Astrocyte (in vitro differentiated cells and primary cell): ENCODE results near the gene COL2A1. TPM values are rescaled to one million over a fixed set of nuclear protein-coding genes. Genes with fewer than 3 reads are reported as not detected.

Experiments
- DNase-seq: peaks from one replicate; pipeline ENCODE4 v3.0.0-alpha.2; 2010; ENCODE audit warnings: low read depth
- FAIRE-seq: peaks from 2 replicates; lab custom pipeline; 2011; peaks lifted over from hg19 to GRCh38; lab: Jason Lieb, UNC
- H2AFZ ChIP-seq: 2 replicates; pipeline ENCODE4 v1.6.0; 2012; ENCODE audit warnings: low read depth, low read length, inconsistent platforms
- H3K27ac ChIP-seq: 2 replicates; pipeline ENCODE4 v1.5.1; 2011; ENCODE audit warnings: low read depth, low read length, inconsistent platforms
- H3K27me3 ChIP-seq: 2 replicates; pipeline ENCODE4 v1.6.0; 2011; ENCODE audit warnings: low read length, inconsistent platforms; ENCODE audit not compliant: insufficient read depth
- H3K36me3 ChIP-seq: 2 replicates; pipeline ENCODE4 v1.5.1; 2011; ENCODE audit warnings: low read length, inconsistent platforms; ENCODE audit not compliant: insufficient read depth
- H3K4me1 ChIP-seq: 2 replicates; pipeline ENCODE4 v1.5.1; 2011; ENCODE audit warnings: low read length, inconsistent platforms; ENCODE audit not compliant: insufficient read depth
- H3K4me2 ChIP-seq: 2 replicates; pipeline ENCODE4 v1.6.0; 2012; ENCODE audit warnings: low read length, inconsistent platforms
- H3K4me3 ChIP-seq: 2 replicates; pipeline ENCODE4 v1.5.1; 2011; ENCODE audit warnings: low read depth, mild to moderate bottlenecking, low read length, inconsistent platforms; ENCODE audit not compliant: insufficient read depth
- H3K79me2 ChIP-seq: 2 replicates; pipeline ENCODE4 v1.6.0; 2012; ENCODE audit warnings: mild to moderate bottlenecking, low read length, inconsistent platforms; ENCODE audit not compliant: insufficient read depth
- H3K9ac ChIP-seq: 2 replicates; pipeline ENCODE4 v1.6.0; 2012; ENCODE audit warnings: mild to moderate bottlenecking, low read length, inconsistent platforms
- H3K9me3 ChIP-seq: 2 replicates; pipeline ENCODE4 v1.5.1; 2012; ENCODE audit warnings: low read depth, mild to moderate bottlenecking, low read length, inconsistent platforms; ENCODE audit not compliant: insufficient read depth
- H4K20me1 ChIP-seq: 2 replicates; pipeline ENCODE4 v1.6.0; 2012; ENCODE audit warnings: low read length, inconsistent platforms; ENCODE audit not compliant: insufficient read depth
- H3K27ac Mint-ChIP-seq: one replicate; pipeline ENCODE4 v1.8.0; 2021; ENCODE audit warnings: mild to moderate bottlenecking, mixed read lengths; ENCODE audit not compliant: unreplicated experiment
- H3K27me3 Mint-ChIP-seq: one replicate; pipeline ENCODE4 v1.8.0; 2021; ENCODE audit warnings: low read depth, mixed read lengths; ENCODE audit not compliant: unreplicated experiment
- H3K36me3 Mint-ChIP-seq: one replicate; pipeline ENCODE4 v1.8.0; 2021; ENCODE audit warnings: low read depth, mixed read lengths; ENCODE audit not compliant: unreplicated experiment
- H3K4me1 Mint-ChIP-seq: one replicate; pipeline ENCODE4 v1.8.0; 2021; ENCODE audit warnings: low read depth, mixed read lengths; ENCODE audit not compliant: unreplicated experiment
- H3K4me3 Mint-ChIP-seq: one replicate; pipeline ENCODE4 v1.8.0; 2021; ENCODE audit warnings: mild to moderate bottlenecking, moderate library complexity, mixed read lengths; ENCODE audit not compliant: unreplicated experiment
- H3K9me3 Mint-ChIP-seq: one replicate; pipeline ENCODE4 v1.8.0; 2021; ENCODE audit warnings: mild to moderate bottlenecking, mixed read lengths; ENCODE audit not compliant: unreplicated experiment
- EZH2 ChIP-seq: IDR thresholded peaks from 2 replicates; pipeline ENCODE4 v1.6.1; 2012; ENCODE audit warnings: mild to moderate bottlenecking, low read length, inconsistent platforms; ENCODE audit not compliant: insufficient read depth
- total RNA-seq: library from RNA; stranded (reverse); gene quantifications from 2 replicates; pipeline ENCODE4 v1.2.1, GENCODE V29; 2021
- TF ChIP-seq, protein P1 (sequence below): IDR thresholded peaks from 2 replicates; pipeline ENCODE4 v1.5.1; 2011; ENCODE audit warnings: low read depth, mild to moderate bottlenecking, inconsistent platforms, low read length, moderate library complexity; ENCODE audit not compliant: insufficient read depth

The COL2A1 gene
- total RNA-seq, 1 donor from 2014 or later: 20.3 TPM

DNA sequence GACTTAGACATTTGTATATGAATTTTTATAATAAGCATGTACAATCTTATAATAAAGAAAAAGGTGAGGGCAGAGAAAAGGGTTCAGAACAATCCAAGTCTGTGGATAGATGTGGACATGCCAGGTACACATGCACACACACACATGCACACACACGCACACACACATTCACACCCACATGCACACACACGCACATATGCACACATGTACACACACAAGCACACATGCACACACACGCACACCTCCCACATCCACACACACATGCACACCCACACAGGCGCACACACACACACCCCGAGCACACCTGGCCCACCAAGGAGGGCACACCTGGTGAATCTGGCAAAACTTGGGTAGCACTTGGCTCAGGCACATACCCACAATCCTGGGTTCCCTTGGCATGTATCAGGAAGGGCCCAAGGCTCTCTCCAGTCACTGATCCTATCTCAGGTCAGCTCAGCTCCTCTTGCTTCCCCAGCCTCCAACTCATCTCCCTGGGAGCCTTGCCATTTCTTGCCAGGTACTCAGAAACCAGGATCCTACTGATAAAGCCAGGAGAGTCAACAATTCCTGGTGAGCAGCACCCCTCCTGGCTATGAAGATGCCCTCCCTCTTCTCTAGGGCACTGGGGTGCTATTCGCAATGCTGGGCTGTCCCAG, 59.5 kb downstream of the COL2A1 start:
- Histone ChIP-seq H3K79me2 (no peaks in the 10 kb centered on the region), H3K36me3 (no peaks in the 10 kb centered on the region), H3K4me2 (no peak overlapping the region), H2AFZ (no peak overlapping the region), H4K20me1 (no peaks in the 10 kb centered on the region), H3K9me3 (no peaks in the 10 kb centered on the region), H3K27ac (no peak overlapping the region), H3K4me3 (no peak overlapping the region), H3K9ac (no peak overlapping the region), H3K27me3 (no peaks in the 10 kb centered on the region), H3K4me1 (no peaks in the 10 kb centered on the region)
- peaks cover 17% of the 10 kb centered on the region for H3K4me1 Mint-ChIP-seq
- no peaks in the 10 kb centered on the region for H3K36me3 Mint-ChIP-seq
- no peak overlapping the region for H3K27ac Mint-ChIP-seq
- peaks cover 3% of the 10 kb centered on the region for H3K9me3 Mint-ChIP-seq
- H3K27me3 Mint-ChIP-seq: peaks cover 44% of the 10 kb centered on the region
- no peak for DNase-seq
- no peak for FAIRE-seq
- TF ChIP-seq, protein P1, sequence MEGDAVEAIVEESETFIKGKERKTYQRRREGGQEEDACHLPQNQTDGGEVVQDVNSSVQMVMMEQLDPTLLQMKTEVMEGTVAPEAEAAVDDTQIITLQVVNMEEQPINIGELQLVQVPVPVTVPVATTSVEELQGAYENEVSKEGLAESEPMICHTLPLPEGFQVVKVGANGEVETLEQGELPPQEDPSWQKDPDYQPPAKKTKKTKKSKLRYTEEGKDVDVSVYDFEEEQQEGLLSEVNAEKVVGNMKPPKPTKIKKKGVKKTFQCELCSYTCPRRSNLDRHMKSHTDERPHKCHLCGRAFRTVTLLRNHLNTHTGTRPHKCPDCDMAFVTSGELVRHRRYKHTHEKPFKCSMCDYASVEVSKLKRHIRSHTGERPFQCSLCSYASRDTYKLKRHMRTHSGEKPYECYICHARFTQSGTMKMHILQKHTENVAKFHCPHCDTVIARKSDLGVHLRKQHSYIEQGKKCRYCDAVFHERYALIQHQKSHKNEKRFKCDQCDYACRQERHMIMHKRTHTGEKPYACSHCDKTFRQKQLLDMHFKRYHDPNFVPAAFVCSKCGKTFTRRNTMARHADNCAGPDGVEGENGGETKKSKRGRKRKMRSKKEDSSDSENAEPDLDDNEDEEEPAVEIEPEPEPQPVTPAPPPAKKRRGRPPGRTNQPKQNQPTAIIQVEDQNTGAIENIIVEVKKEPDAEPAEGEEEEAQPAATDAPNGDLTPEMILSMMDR: no peak
- no peak for TF ChIP-seq EZH2
- H3K4me3 Mint-ChIP-seq: no peak overlapping the region

DNA sequence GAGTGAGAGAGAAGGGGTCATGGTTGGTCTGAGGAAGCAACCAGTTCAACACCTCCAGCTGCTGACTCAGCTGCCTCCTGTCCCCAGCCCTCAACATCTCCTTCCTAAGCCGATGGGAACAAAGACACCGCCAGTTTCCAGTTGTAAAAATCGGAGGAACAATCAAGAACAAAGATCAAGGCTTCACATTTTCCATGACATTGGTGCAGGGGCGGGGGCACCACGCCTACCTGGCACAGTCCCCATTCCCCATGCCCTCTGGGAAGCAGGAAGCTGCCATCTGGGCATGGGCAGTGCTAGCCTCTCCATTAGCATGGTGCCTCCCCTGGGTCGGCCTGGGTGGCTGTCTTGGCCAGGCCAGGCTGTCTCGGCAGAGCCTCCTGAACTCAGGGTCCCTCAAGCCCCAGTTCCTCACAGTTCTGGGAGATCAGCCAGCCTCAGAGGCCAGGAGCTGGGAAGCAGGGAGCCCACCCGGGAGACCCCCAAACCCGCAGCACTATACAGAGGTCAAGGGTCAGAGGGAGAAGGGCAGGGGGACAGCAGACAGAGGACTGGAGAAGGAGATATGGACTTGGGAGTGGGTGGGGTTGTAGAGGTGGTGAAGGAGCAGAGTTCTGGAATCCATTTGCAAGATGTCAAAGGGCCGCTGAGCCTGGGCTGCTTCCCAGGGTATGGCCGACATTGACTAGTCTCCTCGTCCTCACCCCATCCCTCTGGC, 60.5 kb downstream of the COL2A1 start:
- no peak overlapping the region for H3K27ac ChIP-seq
- no peak overlapping the region for H3K4me3 ChIP-seq
- H3K9me3 ChIP-seq: no peaks in the 10 kb centered on the region
- H3K4me2 ChIP-seq: no peak overlapping the region
- no peak overlapping the region for H3K4me3 Mint-ChIP-seq
- DNase-seq: no peak
- peaks cover 40% of the 10 kb centered on the region for H3K27me3 Mint-ChIP-seq
- H2AFZ ChIP-seq: no peak overlapping the region
- no peaks in the 10 kb centered on the region for H3K4me1 ChIP-seq
- TF ChIP-seq, protein P1: no peak
- no peak for TF ChIP-seq EZH2
- no peaks in the 10 kb centered on the region for H3K79me2 ChIP-seq
- no peaks in the 10 kb centered on the region for H4K20me1 ChIP-seq
- H3K4me1 Mint-ChIP-seq: peaks cover 15% of the 10 kb centered on the region
- no peaks in the 10 kb centered on the region for H3K36me3 Mint-ChIP-seq
- no peaks in the 10 kb centered on the region for H3K36me3 ChIP-seq
- H3K9ac ChIP-seq: no peak overlapping the region
- no peak for FAIRE-seq
- H3K27ac Mint-ChIP-seq: no peak overlapping the region
- peaks cover 3% of the 10 kb centered on the region for H3K9me3 Mint-ChIP-seq
- H3K27me3 ChIP-seq: no peaks in the 10 kb centered on the region
